Fibroblast of mammary gland (primary cell): ENCODE results near the gene BICD1.

Experiments
- DNase-seq: peaks from one replicate; pipeline ENCODE4 v3.0.0-alpha.2; 2010; ENCODE audit warnings: low read depth
- H3K4me3 ChIP-seq: 2 replicates; pipeline ENCODE4 v1.5.1; 2011; ENCODE audit warnings: low read depth, mild to moderate bottlenecking, low read length, moderate library complexity; ENCODE audit not compliant: control insufficient read depth
- CTCF ChIP-seq: conservative IDR thresholded peaks from 2 replicates; pipeline ENCODE4 v1.5.1; 2011; ENCODE audit warnings: low read depth, low read length, inconsistent platforms; ENCODE audit not compliant: control insufficient read depth, insufficient read depth

The BICD1 gene

GRCh38 chr12:32362892-32363291, 256.2 kb downstream of the BICD1 start:
- no peak overlapping the region for H3K4me3 ChIP-seq
- no peak for DNase-seq
- TF ChIP-seq CTCF: no peak

GRCh38 chr12:32365473-32366064, 258.9 kb downstream of the BICD1 start:
- peak; percentile 86 for TF ChIP-seq CTCF
- no peak overlapping the region for H3K4me3 ChIP-seq
- peak; percentile 81 for DNase-seq

GRCh38 chr12:32366714-32367113, 260.1 kb downstream of the BICD1 start:
- DNase-seq: no peak
- no peak overlapping the region for H3K4me3 ChIP-seq
- TF ChIP-seq CTCF: no peak

DNA sequence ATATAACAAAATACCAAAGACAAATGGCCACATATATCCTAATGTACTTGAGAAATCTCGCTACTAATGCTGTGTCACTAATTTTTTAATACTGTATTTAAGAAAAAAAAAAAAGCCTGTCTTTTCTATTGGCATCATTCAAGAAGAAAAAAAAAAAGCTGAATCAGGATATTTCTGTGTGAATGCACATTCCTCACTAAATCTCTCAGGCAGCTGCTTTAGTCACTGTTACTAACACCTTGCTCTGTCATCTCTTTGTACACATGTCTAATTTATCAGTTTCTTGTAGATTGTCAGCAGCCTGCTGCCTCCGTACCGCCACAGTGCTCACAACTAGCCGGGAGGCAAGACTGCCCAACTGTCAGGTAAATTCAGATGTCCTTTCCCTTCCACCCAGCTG, 260.7 kb downstream of the BICD1 start:
- DNase-seq: no peak
- H3K4me3 ChIP-seq: no peak overlapping the region
- TF ChIP-seq CTCF: no peak

- no peak for DNase-seq
- H3K4me3 ChIP-seq: no peak overlapping the region
- TF ChIP-seq CTCF: no peak
Observed at GRCh38 chr12:32369202-32369601, 262.6 kb downstream of the BICD1 start.

- no peak overlapping the region for H3K4me3 ChIP-seq
- DNase-seq: no peak
- no peak for TF ChIP-seq CTCF
Observed at GRCh38 chr12:32377344-32378055, 270.9 kb downstream of the BICD1 start.

DNA sequence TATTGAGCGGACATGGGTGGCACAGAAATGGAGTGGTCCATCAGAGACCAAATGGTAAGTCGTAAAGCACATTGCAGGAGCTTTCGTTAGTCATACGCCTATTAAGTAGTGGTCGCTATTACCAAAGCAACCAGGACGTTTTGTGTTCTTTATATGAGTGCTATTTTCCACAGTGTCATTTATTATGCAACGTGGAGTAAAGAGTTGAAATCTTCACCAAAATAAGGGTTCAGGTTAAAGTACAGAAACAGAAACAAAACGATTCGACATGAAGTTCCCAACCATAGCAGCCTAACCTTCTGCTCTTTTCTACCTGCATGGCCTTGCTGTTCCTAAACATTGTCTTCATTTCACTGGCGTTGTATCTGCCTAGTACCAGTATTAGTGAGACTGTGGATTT, 272.6 kb downstream of the BICD1 start:
- DNase-seq: no peak
- H3K4me3 ChIP-seq: no peak overlapping the region
- no peak for TF ChIP-seq CTCF
